Measurements from ENCODE around the gene MTHFD2.
A peak's percentile ranks its signal among the peaks of the same experiment; 100 is the strongest.

MTHFD2 gene

GRCh38 chr2:74232426-74232825, 34.0 kb downstream of the MTHFD2 start:
- no peak for DNase-seq

GRCh38 chr2:74233648-74234047, 35.2 kb downstream of the MTHFD2 start:
- DNase-seq, result no peak

- no peak for DNase-seq
Observed at GRCh38 chr2:74235041-74235440, 36.6 kb downstream of the MTHFD2 start.

GRCh38 chr2:74238879-74239278, 40.5 kb downstream of the MTHFD2 start:
- no peak for DNase-seq

GRCh38 chr2:74239346-74239745, 40.9 kb downstream of the MTHFD2 start:
- DNase-seq, result no peak

- DNase-seq, result no peak
Observed at GRCh38 chr2:74242354-74243071, 44.1 kb downstream of the MTHFD2 start.

- DNase-seq, result no peak
Observed at GRCh38 chr2:74244286-74244685, 45.9 kb downstream of the MTHFD2 start.

- DNase-seq, result no peak
Observed at GRCh38 chr2:74246496-74247195, 48.2 kb downstream of the MTHFD2 start.

GRCh38 chr2:74249406-74250122, 51.1 kb downstream of the MTHFD2 start:
- DNase-seq, result peak; percentile 25

GRCh38 chr2:74250189-74250631, 51.8 kb downstream of the MTHFD2 start:
- peak; percentile 80 for DNase-seq

GRCh38 chr2:74252036-74252435, 53.6 kb downstream of the MTHFD2 start:
- no peak for DNase-seq

- no peak for DNase-seq
Observed at GRCh38 chr2:74252862-74253261, 54.4 kb downstream of the MTHFD2 start.

GRCh38 chr2:74253306-74253970, 55.0 kb downstream of the MTHFD2 start:
- DNase-seq, result no peak

GRCh38 chr2:74253971-74254310, 55.5 kb downstream of the MTHFD2 start:
- DNase-seq, result no peak

- no peak for DNase-seq
Observed at GRCh38 chr2:74255660-74256213, 57.3 kb downstream of the MTHFD2 start.

GRCh38 chr2:74259191-74259590, 60.8 kb downstream of the MTHFD2 start:
- no peak for DNase-seq

GRCh38 chr2:74259733-74260132, 61.3 kb downstream of the MTHFD2 start:
- DNase-seq, result no peak

- DNase-seq, result no peak
Observed at GRCh38 chr2:74260495-74260894, 62.1 kb downstream of the MTHFD2 start.

GRCh38 chr2:74261204-74261864, 62.9 kb downstream of the MTHFD2 start:
- peak; percentile 33 for DNase-seq

GRCh38 chr2:74262681-74263080, 64.3 kb downstream of the MTHFD2 start:
- DNase-seq, result no peak

- DNase-seq, result no peak
Observed at GRCh38 chr2:74264281-74264680, 65.9 kb downstream of the MTHFD2 start.

- peak; percentile 6 for DNase-seq
Observed at GRCh38 chr2:74267068-74267467, 68.7 kb downstream of the MTHFD2 start.
